Astrocyte of the cerebellum (primary cell): ENCODE results near the gene ZNF561.

Experiments used
- DNase-seq: peaks from one replicate; pipeline ENCODE4 v3.0.0-alpha.2; 2011; ENCODE audit warnings: low read depth
- H3K4me3 ChIP-seq: 2 replicates; pipeline ENCODE4 v1.5.1; 2011; ENCODE audit warnings: mild to moderate bottlenecking, low read depth, low read length, moderate library complexity
- CTCF ChIP-seq: IDR thresholded peaks from 2 replicates; pipeline ENCODE4 v1.5.1; 2012; ENCODE audit warnings: low read length, low read depth, moderate library complexity, mild to moderate bottlenecking; ENCODE audit errors: missing control alignments
- in situ Hi-C: cut with HindIII; loops from 2 replicates; pipeline ENCODE4 v1.10.0; 2017; ENCODE audit warnings: low sequenced_read_pairs

Gene ZNF561

GRCh38 chr19:9645472-9645871 lies 24.4 kb upstream of the ZNF561 start:
- no peak for DNase-seq
- in situ Hi-C loops = no loop called here
- H3K4me3 ChIP-seq = no peak overlapping the region
- TF ChIP-seq CTCF = no peak

GRCh38 chr19:9644472-9644871 lies 23.4 kb upstream of the ZNF561 start:
- DNase-seq = no peak
- in situ Hi-C loops = no loop called here
- no peak for TF ChIP-seq CTCF
- H3K4me3 ChIP-seq = no peak overlapping the region

- no peak for DNase-seq
- in situ Hi-C loops = no loop called here
- TF ChIP-seq CTCF = no peak
- no peak overlapping the region for H3K4me3 ChIP-seq
These were observed 20.8 kb upstream of the ZNF561 start for GRCh38 chr19:9641810-9642209.

GRCh38 chr19:9640956-9641355 lies 19.9 kb upstream of the ZNF561 start:
- no peak overlapping the region for H3K4me3 ChIP-seq
- no peak for TF ChIP-seq CTCF
- no peak for DNase-seq
- in situ Hi-C loops = no loop called here

GRCh38 chr19:9636018-9636417 lies 15.0 kb upstream of the ZNF561 start:
- in situ Hi-C loops = no loop called here
- TF ChIP-seq CTCF = no peak
- no peak overlapping the region for H3K4me3 ChIP-seq
- no peak for DNase-seq

GRCh38 chr19:9627856-9628255 lies 6.8 kb upstream of the ZNF561 start:
- in situ Hi-C loops = loop anchor here (5.0 kb wide), 1 partner anchor 169 kb away; no protein-coding TSS in a partner anchor
- no peak for DNase-seq
- no peak for TF ChIP-seq CTCF
- no peak overlapping the region for H3K4me3 ChIP-seq

GRCh38 chr19:9622531-9622930 lies 1.5 kb upstream of the ZNF561 start:
- in situ Hi-C loops = no loop called here
- DNase-seq = no peak
- TF ChIP-seq CTCF = no peak
- H3K4me3 ChIP-seq = no peak overlapping the region
